ENCODE data around the gene CLEC11A.
"Not testable (repeated sequence)": the region's sequence is repeated elsewhere in the genome, so short reads cannot be mapped to it uniquely, and the experiment has no call there.

Gene CLEC11A

DNA sequence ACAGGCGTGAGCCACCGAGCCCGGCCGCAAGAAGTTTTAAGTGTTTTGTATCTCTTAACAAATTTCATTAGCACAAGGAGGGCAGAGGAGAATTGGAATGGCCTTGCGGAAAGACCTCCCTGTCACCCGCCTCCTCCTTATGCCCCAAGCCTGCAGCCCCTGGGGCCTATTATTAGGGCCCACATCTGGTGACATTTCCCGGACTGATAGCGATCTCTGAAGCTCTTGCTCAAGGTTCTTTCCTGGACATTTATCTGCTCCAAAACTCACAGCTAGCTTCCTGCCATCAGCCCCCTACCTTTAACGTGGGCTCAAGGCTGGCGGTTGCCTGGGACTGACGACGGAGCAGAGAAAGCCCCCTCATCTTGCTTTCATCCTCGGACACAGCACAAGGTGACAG is 40.4 kb downstream of the CLEC11A start:
- DNase-seq: not testable (repeated sequence)

- DNase-seq: no peak
Observed at GRCh38 chr19:50764409-50764808, 41.2 kb downstream of the CLEC11A start.

- not testable (repeated sequence) for DNase-seq
Observed at GRCh38 chr19:50766746-50767145, 43.6 kb downstream of the CLEC11A start.

- not testable (repeated sequence) for DNase-seq
Observed at GRCh38 chr19:50767263-50767662, 44.1 kb downstream of the CLEC11A start.

GRCh38 chr19:50768277-50768676 is 45.1 kb downstream of the CLEC11A start:
- no peak for DNase-seq

DNA sequence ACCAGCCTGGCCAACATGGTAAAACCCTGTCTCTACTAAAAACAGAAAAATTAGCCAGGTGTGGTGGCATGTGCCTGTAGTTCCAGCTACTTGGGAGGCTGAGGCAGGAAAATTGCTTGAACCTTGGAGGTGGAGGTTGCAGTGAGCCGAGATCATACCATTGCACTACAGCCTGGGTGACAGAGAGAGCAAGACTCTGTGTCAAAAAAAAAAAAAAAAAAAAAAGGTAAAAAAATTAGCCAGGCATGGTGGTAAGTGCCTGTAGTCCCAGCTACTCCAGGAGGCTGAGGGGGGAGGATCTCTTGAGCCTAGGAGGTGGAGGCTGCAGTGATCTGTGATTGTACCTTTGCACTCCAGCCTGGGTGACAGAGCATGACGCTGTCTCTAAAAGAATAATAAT is 47.0 kb downstream of the CLEC11A start, which contains the start of gene GPR32:
GPR32 (plus strand) TSS at position 301 of the 400 bp plus-strand sequence. CDS start 137 bp downstream, outside the sequence.
- DNase-seq: not testable (repeated sequence)

GRCh38 chr19:50770888-50771287 is 47.7 kb downstream of the CLEC11A start:
- no peak for DNase-seq

GRCh38 chr19:50772476-50772875 is 49.3 kb downstream of the CLEC11A start:
- no peak for DNase-seq

- not testable (repeated sequence) for DNase-seq
Observed at GRCh38 chr19:50772912-50773311, 49.7 kb downstream of the CLEC11A start.

- DNase-seq: not testable (repeated sequence)
Observed at GRCh38 chr19:50773454-50773853, 50.3 kb downstream of the CLEC11A start.

All from DMS79 treated with DMSO at 0.1 percent for 48 hours (cell line).